GM12864 (cell line): Measurements from ENCODE around the gene MARCHF10.
A peak's percentile ranks its signal among the peaks of the same experiment; 100 is the strongest.

Source experiments
- DNase-seq: peaks from one replicate; pipeline ENCODE4 v3.0.0-alpha.2; 2011; ENCODE audit warnings: low read depth
- H3K4me3 ChIP-seq: 2 replicates; pipeline ENCODE4 v1.5.1; 2011; ENCODE audit warnings: mild to moderate bottlenecking, low read depth, low read length, control low read depth
- CTCF ChIP-seq: IDR thresholded peaks from 2 replicates; pipeline ENCODE4 v1.5.1; 2011; ENCODE audit warnings: low read depth, mild to moderate bottlenecking, moderate library complexity, low read length, control low read depth, inconsistent platforms; ENCODE audit errors: missing control alignments

The MARCHF10 gene

GRCh38 chr17:62705778-62706597 lies 102.1 kb downstream of the MARCHF10 start:
- DNase-seq, result no peak
- TF ChIP-seq CTCF, result no peak
- no peak overlapping the region for H3K4me3 ChIP-seq

GRCh38 chr17:62705156-62705777 lies 102.8 kb downstream of the MARCHF10 start:
- DNase-seq, result no peak
- no peak for TF ChIP-seq CTCF
- H3K4me3 ChIP-seq, result no peak overlapping the region

- DNase-seq, result no peak
- no peak for TF ChIP-seq CTCF
- peak overlapping the region; percentile 32 for H3K4me3 ChIP-seq
Measured at GRCh38 chr17:62704381-62704971, 103.6 kb downstream of the MARCHF10 start.

- peak overlapping the region; percentile 32 for H3K4me3 ChIP-seq
- peak; percentile 80 for TF ChIP-seq CTCF
- DNase-seq, result no peak
Measured at GRCh38 chr17:62703776-62704380, 104.2 kb downstream of the MARCHF10 start.

- H3K4me3 ChIP-seq, result no peak overlapping the region
- no peak for TF ChIP-seq CTCF
- DNase-seq, result no peak
Measured at GRCh38 chr17:62703261-62703775, 104.8 kb downstream of the MARCHF10 start.

GRCh38 chr17:62702746-62703260 lies 105.3 kb downstream of the MARCHF10 start:
- DNase-seq, result no peak
- TF ChIP-seq CTCF, result no peak
- no peak overlapping the region for H3K4me3 ChIP-seq
